Motor neuron (in vitro differentiated cells): ENCODE data around the gene SVOPL. TPM values are rescaled to one million over a fixed set of nuclear protein-coding genes. Genes with fewer than 3 reads are reported as not detected.

ENCODE experiments used
- ATAC-seq, 8 experiments: fragments of 200-7000 bp; cut with Tn5 transposase; replicated peaks in 6 of 8; 2 replicates each; pipeline ENCODE4 v1.8.0; 2021; ENCODE audit warnings: mild to moderate bottlenecking in 8 of 8, moderate library complexity in 8 of 8
- H3K27ac ChIP-seq, 2 donors: fragments of 250-450 bp; sonication (Bioruptor Pico); 2 replicates each; pipeline ENCODE4 v1.9.0; 2021; ENCODE audit warnings: antibody characterized with exemption in 2 of 2, mild to moderate bottlenecking in 2 of 2, moderate library complexity in 1 of 2
- H3K4me1 ChIP-seq, 2 donors: fragments of 250-450 bp; sonication (Bioruptor Pico); replicated peaks in 1 of 2; 2 replicates each; pipeline ENCODE4 v1.6.1; 2021; ENCODE audit warnings: antibody characterized with exemption in 2 of 2, mild to moderate bottlenecking in 2 of 2, moderate library complexity in 1 of 2
- H3K4me3 ChIP-seq, 5 donors: fragments of 250-450 bp; sonication (Bioruptor Pico); 2 replicates each; pipeline ENCODE4 v1.9.0; 2021; ENCODE audit warnings: antibody characterized with exemption in 5 of 5, mild to moderate bottlenecking in 5 of 5, moderate library complexity in 4 of 5
- WGBS, 10 experiments: fragments of 450-650 bp; shearing (Covaris generic); methylation state at CpG; one replicate each; pipeline ENCODE4 v1.0.0; 2022; 5-methylcytosine and 5-hydroxymethylcytosine counted together
- in situ Hi-C, 9 experiments: fragments of 400-800 bp; cut with MboI; loops; one replicate each; pipeline ENCODE4 v1.15.0; 2021; ENCODE audit warnings: low sequenced_read_pairs in 9 of 9, low pct_unique_long_range_greater_than_20kb in 2 of 9; ENCODE audit not compliant: unreplicated experiment in 9 of 9
- total RNA-seq, 8 experiments: library from RNA; unstranded; fragments of 300-600 nt; gene quantifications; 2 replicates each; pipeline versions ENCODE4 v1.2.3 to v1.2.4, GENCODE V29; 2022

SVOPL gene
- total RNA-seq, 8 experiments from 2014 or later = 0.05 to 0.28 (median 0.14) TPM; not detected in 1

DNA sequence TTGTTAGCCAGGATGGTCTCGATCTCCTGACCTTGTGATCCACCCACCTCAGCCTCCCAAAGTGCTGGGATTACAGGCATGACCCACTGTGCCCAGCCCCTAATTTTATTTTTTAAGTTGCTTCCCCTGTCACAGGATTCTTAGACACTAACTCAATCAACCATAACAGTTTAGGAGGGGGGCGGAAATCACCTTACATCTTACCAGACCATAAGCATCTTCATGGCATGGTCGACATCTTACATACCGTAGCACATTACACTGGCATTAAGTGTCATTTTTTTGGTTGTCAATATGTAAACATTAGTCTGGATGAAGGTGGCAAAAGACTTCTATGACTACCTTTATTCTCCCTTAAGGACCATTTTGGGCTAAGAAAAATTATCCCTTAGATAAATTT, 145.5 kb downstream of the SVOPL start:
- ATAC-seq = no peak
- in situ Hi-C loops = no loop called here
- H3K27ac ChIP-seq = no peak overlapping the region
- no peaks in the 10 kb centered on the region for H3K4me1 ChIP-seq
- 89 to 100% (median 100%) methylated on average over 1 to 4 of the region's 4 CpGs; no CpG with 5 or more reads in 4 of the 10 experiments for WGBS, 10 experiments
- no peak overlapping the region for H3K4me3 ChIP-seq

DNA sequence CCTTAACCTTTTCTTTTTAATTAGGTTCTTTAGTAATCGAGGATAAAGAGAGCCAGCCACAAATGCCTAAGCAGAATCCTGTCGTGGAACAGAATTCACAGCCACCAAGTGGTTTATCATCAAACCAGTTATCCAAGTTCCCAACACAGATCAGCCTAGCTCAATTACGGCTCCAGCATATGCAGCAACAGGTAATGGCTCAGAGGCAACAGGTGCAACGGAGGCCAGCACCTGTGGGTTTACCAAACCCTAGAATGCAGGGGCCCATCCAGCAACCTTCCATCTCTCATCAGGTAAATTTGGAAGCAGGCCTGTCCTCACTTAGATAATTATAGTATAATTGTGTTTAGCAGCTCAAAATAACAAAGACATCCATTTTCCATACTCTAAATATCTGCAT, 146.5 kb downstream of the SVOPL start:
- H3K27ac ChIP-seq = no peak overlapping the region
- in situ Hi-C loops = no loop called here
- H3K4me3 ChIP-seq = no peak overlapping the region
- H3K4me1 ChIP-seq = no peaks in the 10 kb centered on the region
- ATAC-seq = no peak
- WGBS, 10 experiments = 92 to 100% (median 100%) methylated on average over 1 to 3 of the region's 4 CpGs; no CpG with 5 or more reads in 1 of the 10 experiments

DNA sequence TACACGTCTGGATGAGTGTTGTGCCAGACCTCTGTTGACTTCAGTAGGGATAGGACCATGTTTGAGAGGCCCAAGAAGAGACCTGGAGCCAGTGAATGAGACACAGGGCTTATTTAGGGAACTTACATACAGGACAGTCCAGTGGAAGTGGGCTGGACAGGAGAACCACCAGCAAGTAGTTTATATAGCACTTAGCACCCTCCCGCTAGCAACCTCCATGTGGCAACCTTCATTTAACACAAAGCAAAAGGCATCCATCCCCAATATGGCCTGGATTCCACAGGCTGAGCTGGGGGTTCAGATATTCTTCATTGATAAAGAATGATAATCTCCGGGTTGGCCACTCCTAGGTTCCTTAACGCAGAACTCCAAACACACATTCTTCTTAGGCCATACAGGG, 147.4 kb downstream of the SVOPL start:
- ATAC-seq = no peak
- in situ Hi-C loops = no loop called here
- 80 to 100% (median 94%) methylated on average over 1 to 4 of the region's 4 CpGs; no CpG with 5 or more reads in 1 of the 10 experiments for WGBS, 10 experiments

DNA sequence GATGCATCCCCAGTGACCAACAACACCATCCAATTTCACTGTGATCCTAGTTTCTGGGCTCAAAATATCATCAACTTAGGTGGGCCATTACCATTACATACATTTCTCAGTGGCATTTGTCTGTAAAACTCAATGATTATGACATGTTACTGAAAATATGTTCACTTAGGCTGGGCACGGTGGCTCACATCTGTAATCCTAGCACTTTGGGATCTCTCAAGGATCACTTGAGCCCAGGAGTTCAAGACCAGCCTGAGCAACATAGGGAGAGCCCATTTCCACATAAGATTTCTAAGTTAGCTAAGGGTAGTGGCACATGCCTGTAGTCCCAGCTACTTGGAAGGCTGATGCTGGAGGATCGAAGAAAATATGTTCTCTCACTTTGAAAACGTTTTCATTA, 150.1 kb downstream of the SVOPL start:
- H3K27ac ChIP-seq = no peak overlapping the region
- WGBS, 10 experiments = 40 to 100% (median 100%) methylated on average over 1 to 3 of the region's 3 CpGs
- in situ Hi-C loops = no loop called here
- ATAC-seq = no peak
- H3K4me3 ChIP-seq = no peak overlapping the region
- H3K4me1 ChIP-seq = no peaks in the 10 kb centered on the region

More for the DNA sequence above, 147.4 kb downstream of the SVOPL start:
- H3K4me3 ChIP-seq = no peak overlapping the region
- no peak overlapping the region for H3K27ac ChIP-seq
- H3K4me1 ChIP-seq = no peaks in the 10 kb centered on the region

DNA sequence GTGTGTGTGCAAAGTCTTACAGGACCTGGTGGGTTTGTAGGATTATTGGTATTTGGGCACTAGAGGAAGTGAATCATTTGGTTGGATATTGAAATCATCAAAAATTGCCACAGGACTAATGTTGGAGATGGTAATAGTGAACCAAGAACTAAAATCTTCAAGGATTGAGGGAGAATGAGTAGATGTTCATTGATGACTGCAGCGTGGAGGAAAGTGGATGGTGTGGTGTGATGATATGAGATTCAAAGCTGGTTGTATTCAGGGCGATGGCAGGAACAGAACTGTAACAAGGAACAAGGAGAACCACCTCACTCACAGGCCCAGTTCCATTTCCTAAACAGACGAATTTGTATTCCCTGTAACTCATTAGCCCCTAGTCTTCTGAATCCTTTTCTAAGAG, 150.8 kb downstream of the SVOPL start:
- Histone ChIP-seq H3K4me3 (no peak overlapping the region), H3K4me1 (no peaks in the 10 kb centered on the region), H3K27ac (peak overlapping the region in 1 of 2 donors; percentile 39)
- ATAC-seq = no peak
- 83 to 100% (median 94%) methylated on average over 1 to 3 of the region's 3 CpGs; no CpG with 5 or more reads in 1 of the 10 experiments for WGBS, 10 experiments
- in situ Hi-C loops = no loop called here

GRCh38 chr7:138549082-138549481, 152.1 kb downstream of the SVOPL start:
- WGBS, 10 experiments = 100% methylated on average over 1 of the region's 1 CpG; no CpG with 5 or more reads in 6 of the 10 experiments
- Histone ChIP-seq H3K4me3 (no peak overlapping the region), H3K27ac (no peak overlapping the region), H3K4me1 (no peaks in the 10 kb centered on the region)
- in situ Hi-C loops = no loop called here
- peak in 2 of 8 experiments; percentile 17 to 33 for ATAC-seq

GRCh38 chr7:138546829-138547228, 154.3 kb downstream of the SVOPL start:
- no peak overlapping the region for H3K4me3 ChIP-seq
- no peak for ATAC-seq
- WGBS, 10 experiments = 86 to 100% (median 98%) methylated on average over 1 to 2 of the region's 2 CpGs
- no peak overlapping the region for H3K27ac ChIP-seq
- H3K4me1 ChIP-seq = no peaks in the 10 kb centered on the region
- in situ Hi-C loops = no loop called here

GRCh38 chr7:138546064-138546619, 155.0 kb downstream of the SVOPL start:
- 75 to 100% (median 90%) methylated on average over 1 to 5 of the region's 5 CpGs for WGBS, 10 experiments
- ATAC-seq = no peak
- no peaks in the 10 kb centered on the region for H3K4me1 ChIP-seq
- H3K4me3 ChIP-seq = no peak overlapping the region
- in situ Hi-C loops = no loop called here
- no peak overlapping the region for H3K27ac ChIP-seq

DNA sequence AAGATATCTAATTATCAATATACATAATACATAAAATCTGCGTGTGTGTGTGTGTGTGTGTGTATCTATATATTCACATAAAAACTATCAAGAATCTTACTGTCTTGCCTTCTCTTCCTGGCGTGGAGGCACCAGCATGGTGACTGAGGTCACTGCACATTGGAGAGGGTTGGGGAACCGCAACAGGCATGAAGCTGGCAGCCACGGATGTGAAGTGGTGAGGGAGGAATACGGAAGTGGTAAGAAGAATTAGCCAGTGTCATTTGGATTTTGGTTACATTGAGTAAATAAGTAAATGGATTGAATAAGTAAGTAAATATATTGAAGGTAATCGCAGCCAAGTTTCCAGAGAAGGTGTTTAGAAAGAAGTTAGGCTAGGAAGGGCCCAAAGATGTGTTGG, 156.0 kb downstream of the SVOPL start:
- in situ Hi-C loops = no loop called here
- no peak overlapping the region for H3K27ac ChIP-seq
- ATAC-seq = no peak
- 0 to 100% (median 79%) methylated on average over 1 to 6 of the region's 6 CpGs for WGBS, 10 experiments
- no peaks in the 10 kb centered on the region for H3K4me1 ChIP-seq
- H3K4me3 ChIP-seq = no peak overlapping the region

Other genes starting within 250 kb of the SVOPL start
- 10 to 100 TPM in 7 of 8 experiments, 1 to 10 TPM in 1; 6.7 to 51.4 (median 28.0) TPM for gene TRIM24, start 241.1 kb downstream of the SVOPL start, total RNA-seq
- under 1 TPM in 6 of 8 experiments, not detected in 2; 0.09 to 0.71 (median 0.20) TPM for gene TMEM213, start 96.6 kb upstream of the SVOPL start, total RNA-seq
- under 1 TPM in 4 of 8 experiments, not detected in 4; 0.13 to 0.43 (median 0.25) TPM for gene ATP6V0A4, start 96.8 kb upstream of the SVOPL start, total RNA-seq